ENCODE results near the gene PLEKHJ1.

Gene PLEKHJ1

DNA sequence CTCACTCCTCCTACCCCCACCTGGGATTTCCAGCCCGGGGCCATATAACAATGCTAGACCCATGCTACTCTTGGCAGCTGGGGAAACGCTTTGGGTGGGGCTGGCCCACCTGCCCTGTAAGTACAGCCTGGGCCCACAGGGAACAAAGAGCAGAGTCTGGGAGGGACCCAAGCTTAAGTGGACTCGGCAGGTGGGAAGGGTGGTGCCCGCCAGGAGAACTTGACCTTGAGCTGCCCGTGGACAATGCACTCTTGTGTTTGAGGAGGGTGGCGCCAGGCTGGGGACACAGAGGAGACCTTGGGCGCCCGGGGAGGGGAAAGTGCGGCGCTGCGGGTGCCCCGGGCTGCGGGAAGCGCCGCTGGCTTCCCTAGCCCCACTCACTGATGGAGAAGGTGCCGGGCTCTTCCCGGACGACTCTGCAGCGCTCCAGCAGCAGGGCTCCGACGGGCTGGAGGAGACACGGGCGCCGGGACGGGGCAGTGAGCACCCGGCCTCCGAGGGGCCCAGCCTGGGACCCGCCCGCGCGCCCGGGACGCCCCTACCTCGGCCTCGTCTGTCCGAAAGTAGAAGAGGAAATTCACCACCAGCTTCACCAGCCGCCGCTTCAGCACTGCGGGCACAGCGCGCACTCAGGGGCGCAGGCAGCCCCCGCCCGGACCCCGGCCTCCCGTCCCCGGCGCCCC, 607 bp downstream of the PLEKHJ1 start:
- H3K4me3 ChIP-seq (ENCODE audit: low read depth, low read length) = peak overlapping the region; percentile 86
- TF ChIP-seq, protein P1, sequence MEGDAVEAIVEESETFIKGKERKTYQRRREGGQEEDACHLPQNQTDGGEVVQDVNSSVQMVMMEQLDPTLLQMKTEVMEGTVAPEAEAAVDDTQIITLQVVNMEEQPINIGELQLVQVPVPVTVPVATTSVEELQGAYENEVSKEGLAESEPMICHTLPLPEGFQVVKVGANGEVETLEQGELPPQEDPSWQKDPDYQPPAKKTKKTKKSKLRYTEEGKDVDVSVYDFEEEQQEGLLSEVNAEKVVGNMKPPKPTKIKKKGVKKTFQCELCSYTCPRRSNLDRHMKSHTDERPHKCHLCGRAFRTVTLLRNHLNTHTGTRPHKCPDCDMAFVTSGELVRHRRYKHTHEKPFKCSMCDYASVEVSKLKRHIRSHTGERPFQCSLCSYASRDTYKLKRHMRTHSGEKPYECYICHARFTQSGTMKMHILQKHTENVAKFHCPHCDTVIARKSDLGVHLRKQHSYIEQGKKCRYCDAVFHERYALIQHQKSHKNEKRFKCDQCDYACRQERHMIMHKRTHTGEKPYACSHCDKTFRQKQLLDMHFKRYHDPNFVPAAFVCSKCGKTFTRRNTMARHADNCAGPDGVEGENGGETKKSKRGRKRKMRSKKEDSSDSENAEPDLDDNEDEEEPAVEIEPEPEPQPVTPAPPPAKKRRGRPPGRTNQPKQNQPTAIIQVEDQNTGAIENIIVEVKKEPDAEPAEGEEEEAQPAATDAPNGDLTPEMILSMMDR (IDR thresholded peaks at IDR 0.05; ENCODE audit: low read depth, low read length) = no peak

DNA sequence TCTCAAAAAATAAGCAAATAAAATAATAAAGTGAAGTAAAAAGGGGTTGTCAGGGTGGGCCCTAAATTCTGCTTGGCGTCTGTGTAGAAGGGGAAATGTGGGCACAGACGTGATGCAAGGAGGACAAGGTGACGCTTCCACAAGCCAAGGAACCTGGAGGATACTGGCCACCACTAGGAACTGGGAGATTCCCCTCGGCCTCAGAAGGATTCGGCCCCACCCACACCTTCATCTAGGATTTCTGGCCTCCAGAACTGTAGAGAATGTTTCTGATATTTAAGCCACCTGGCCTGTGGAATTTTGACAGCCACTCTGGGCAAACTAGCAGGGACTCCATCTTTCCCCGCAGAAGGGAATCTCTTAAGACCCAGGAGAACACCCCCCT, 1.1 kb downstream of the PLEKHJ1 start:
- H3K4me3 ChIP-seq (ENCODE audit: low read depth, low read length) = peak overlapping the region; percentile 86
- TF ChIP-seq, protein P1 (IDR thresholded peaks at IDR 0.05; ENCODE audit: low read depth, low read length) = no peak

DNA sequence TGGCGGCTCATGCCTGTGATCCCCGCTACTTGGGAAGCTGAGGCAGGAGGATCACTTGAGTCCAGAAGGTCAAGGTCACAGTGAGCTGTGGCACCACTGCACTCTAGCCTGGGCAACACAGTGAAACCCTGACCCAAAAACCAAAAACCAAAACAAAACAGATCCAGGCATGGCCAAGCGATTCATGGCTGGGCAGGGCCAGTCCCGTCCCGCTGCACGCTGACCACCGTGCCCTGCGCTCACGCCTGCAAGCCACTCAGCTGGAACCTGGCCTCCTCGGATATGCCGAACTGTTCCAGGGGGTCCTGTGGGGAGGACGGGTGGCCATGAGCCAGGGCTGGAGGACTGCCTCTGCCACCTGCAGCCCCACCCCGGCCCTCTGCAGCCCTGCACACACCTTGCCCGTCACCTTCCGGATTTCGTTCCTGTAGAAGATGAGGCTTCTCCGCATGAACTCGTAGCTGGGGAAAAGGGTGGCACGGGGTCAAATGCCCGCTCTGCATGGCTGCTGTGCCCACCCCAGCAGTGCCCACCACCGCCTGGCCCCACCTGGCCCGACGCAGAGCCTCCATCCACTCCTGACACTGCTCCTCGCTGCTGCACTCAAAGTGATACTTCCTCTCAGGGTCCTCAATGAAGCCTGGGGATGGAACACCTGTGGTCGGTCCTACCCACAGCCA, 2.4 kb downstream of the PLEKHJ1 start:
- TF ChIP-seq, protein P1 (IDR thresholded peaks at IDR 0.05; ENCODE audit: low read depth, low read length) = no peak
- H3K4me3 ChIP-seq (ENCODE audit: low read depth, low read length) = no peak overlapping the region

DNA sequence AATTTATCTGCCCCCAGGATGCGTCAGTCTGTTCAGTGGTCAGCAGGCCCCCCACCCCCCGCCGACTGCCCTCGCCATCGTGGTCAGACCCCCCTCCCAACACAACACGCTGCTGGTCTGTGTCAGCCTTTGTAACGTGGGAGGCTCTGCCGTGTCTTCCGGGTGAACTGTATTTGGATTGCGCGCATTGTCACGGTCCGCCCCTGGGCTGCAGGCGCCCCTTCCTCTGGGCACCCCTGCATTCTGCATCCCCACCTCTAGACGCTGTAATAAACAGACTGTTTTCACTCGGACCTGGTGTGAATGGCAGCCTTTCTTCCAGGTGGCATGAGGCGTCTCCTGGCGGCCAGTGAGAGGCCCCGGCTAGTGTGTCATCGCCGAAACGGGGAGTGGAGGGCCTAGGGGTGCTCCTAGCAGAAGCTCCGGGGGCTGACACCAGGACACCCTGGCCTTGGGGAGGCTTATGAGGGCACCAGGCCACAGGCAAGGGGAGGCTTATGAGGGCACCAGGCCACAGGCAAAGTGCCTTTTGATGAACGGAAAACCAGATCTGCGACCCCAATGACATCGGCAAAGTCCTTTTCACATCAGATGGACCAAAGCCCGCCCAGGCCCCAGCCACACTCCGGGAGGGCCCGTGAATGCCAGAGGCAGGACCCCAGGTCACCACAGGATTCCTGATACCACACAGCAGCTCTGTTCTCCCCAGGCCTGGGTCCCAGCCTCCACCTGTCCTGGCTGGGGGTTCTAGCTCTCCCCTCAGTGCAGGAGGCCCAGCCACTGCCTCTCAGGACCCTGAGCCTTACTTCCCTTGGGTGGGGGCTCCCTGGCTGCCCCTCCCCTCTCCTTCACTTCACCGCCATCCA, 3.6 kb downstream of the PLEKHJ1 start:
- H3K4me3 ChIP-seq (ENCODE audit: low read depth, low read length) = no peak overlapping the region
- TF ChIP-seq, protein P1 (IDR thresholded peaks at IDR 0.05; ENCODE audit: low read depth, low read length) = no peak

DNA sequence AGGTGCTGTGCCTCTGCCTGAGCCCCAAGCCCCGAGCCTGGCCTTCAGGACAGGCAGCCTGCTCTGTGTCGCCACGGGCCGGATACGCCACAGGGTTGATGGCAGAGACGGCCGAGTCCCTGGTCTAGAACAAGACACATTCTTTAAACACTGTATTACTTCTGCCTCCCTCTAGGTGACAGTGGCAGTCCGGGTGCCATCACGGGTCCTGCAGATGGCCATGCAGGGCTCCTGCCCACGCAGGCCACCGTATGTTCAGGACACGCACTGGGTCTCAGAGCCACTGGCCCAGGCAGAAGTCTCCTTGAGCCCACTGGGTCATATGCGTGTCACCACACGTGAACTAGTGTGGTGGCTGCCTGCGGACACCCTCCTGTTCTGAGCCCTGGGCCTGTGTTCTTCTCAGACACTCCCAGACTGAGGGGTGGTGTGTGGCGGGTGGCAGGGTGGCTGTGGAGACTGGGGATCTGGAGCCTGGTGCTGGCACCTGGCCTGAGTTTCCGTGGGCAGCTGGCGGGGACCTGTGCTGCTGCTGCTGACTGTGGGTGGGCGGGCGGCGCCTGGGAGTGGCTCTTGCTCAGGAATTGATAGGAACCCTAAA, 4.4 kb downstream of the PLEKHJ1 start:
- TF ChIP-seq, protein P1 (IDR thresholded peaks at IDR 0.05; ENCODE audit: low read depth, low read length) = no peak
- H3K4me3 ChIP-seq (ENCODE audit: low read depth, low read length) = no peak overlapping the region

DNA sequence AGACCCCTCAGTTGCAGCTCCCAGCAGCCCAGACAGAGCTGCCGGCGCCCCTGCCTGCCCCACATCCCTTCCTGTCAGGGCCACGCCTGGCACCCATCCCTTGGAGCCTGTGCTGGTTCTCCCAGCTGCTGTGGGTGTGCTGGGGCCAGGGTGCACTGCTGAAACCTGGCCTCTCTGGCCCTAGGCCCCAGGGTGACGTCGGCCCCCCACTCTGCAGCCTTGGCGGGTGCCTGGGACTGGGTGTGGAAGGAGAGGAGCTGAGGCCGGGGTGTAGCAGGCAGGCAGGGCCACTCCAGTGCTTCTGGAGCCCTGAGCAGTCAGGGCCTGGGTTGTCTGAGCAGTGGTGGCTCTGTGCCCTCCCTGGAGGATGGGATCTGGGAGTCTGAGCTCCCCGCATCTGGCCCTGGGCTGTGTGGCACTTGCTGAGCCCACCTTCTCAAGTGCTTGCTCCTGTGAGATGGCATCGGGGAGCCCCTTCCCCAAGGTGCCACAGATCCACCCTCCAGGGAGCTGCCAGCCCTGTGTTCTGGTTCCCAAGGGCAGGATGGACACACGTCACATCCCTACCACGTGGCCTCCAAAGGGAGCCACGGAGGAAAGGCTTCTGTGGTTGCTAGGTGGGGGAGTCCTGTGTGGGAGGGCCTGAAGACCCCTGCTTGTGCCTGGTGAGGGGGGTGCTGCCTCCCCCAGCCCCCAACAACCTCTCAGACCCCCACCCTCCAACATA, 5.2 kb downstream of the PLEKHJ1 start:
- no peak overlapping the region for H3K4me3 ChIP-seq (ENCODE audit: low read depth, low read length)
- TF ChIP-seq, protein P1 (IDR thresholded peaks at IDR 0.05; ENCODE audit: low read depth, low read length) = no peak
